ENCODE results near the gene ZNFX1.
"Not testable (repeated sequence)": the region's sequence is repeated elsewhere in the genome, so short reads cannot be mapped to it uniquely, and the experiment has no call there.

The ZNFX1 gene

DNA sequence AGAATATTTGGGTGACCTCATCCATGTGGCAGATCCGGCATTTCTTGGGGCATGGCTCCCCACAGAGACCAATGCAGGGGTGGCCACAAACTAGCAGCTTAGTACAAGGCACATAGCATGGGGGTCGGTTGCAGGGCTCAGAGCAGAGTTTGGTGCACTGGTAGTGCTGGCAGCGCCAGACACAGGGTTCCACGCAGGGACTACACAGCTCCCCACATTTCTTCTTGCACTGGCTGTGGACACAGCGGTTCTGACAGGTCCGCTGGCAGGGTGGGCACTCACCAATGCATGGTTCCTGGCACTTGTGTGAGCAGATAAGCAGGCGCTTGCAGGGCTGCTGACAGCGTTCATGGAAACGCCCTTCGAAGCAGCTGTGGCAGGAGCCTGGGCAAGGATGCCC is 29.6 kb downstream of the ZNFX1 start:
- DNase-seq (ENCODE audit: low spot score), result no peak

DNA sequence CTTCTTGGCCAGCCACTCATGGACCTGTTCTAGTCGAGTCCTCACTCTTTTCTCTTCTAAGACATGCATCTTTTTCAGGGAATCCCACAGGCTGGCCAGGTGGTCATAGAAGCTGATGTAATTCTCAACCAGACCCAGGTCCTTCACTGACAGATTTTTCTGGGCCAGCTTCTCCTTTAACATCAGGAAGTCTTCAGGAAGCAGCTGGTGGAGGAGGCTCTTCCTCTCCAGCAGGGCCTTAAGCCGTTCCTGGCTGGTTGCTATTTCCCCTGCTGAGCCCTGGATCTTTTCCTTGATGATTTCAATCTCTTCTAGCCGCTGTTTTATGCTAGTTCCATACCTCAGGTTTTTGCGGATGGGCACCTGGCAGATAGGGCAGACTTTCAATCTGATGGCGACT is 30.1 kb downstream of the ZNFX1 start:
- no peak for DNase-seq (ENCODE audit: low spot score)

DNA sequence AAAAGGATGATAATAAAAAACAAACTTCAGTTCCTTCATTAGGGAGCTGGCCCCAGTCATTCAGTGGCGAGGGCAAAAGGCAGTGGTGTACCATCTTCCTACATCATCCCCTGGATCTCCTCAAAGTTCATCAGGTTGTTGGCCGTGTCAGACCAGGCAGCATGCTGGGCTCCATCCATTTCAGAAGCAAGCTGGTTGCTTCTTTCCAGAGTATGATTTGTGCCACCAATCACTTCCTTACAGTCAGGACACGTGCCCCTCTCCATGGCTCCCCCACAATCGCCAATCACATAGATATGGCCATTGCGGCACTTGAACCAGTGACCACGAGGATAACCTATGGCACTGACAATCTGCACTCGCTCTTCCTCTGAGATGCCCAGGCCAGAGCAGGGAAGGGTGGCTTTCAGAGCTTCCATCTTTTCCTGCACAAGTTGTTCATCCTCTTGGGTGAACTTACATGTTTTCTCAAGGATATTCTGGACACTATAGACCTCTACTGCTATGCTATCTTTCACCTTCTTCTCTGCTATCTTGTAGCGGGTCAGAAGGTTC is 30.6 kb downstream of the ZNFX1 start:
- DNase-seq (ENCODE audit: low spot score), result no peak

DNA sequence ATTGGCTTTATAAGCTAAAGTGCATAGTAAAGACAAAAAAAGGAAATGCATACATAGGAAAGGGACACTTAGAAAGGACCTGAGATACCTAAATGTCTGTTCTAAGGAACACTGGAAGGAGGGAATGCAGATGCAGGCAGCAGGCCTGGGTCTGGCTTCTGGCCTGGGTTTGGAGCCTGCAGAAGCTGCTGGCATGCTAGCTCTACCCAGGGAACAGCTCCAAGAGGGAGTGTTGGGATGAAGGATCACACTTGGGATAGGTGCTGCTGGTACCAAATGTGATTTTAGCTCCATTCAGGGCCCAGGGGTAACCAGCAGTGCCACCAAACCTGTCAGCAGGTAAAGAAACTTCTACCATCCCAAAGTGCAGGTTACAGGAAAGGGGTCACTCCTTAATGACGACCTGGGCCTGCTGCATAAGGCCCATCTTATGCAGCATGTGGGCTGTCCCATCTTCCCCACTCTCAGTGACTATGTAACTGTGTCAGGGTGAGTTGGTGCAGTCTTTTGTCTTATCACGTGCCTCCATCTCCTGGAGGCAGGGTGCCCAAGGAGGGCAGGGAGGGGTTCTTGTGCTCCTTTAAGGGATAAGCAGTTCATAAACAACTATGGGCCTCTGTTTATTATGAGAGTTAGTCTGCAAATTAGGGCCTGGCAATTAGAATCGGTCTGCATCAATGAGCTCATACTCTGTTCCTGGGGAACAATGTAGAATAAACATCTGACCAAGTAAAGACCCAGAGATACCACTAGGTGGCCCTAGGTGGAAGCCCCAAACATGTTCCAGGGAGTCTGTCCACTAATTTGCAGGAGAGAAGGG is 31.7 kb downstream of the ZNFX1 start:
- DNase-seq (ENCODE audit: low spot score), result peak; percentile 69

DNA sequence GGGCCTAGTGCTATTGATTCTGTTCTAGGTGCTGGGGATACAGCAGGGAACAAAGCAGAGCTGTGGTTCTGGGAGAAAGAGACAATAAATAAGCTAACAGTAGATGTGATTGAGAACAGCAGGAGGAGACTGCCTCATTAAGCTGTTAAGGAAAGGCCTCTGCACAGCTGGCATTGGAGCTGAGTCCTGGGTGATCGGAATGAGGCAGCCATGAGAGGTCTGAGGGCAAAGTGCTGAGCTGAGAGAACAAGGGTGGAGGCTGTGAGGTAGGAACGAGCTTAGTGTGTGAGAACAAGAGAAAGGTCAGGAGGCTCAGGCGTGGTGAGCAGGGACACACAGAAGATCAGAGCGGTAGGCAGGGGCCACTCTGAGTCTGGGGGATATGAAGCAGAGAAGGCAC is 40.3 kb downstream of the ZNFX1 start:
- DNase-seq (ENCODE audit: low spot score), result no peak

DNA sequence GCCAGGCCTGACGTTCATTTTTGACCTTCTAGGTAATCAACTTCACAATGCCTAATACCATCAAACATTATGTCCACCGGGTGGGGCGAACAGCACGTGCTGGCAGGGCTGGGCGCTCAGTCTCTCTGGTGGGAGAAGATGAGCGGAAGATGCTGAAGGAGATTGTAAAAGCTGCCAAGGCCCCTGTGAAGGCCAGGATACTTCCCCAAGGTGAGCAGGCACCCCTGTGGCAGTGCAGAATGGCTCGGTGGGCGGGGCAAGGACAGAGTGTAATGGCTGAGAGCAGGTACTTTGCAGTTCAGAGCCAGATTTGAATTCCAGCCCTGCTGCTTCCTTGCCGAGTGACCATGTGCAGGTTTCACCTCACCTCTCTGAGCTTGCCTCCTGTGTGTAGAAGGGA is 41.6 kb downstream of the ZNFX1 start:
- no peak for DNase-seq (ENCODE audit: low spot score)

DNA sequence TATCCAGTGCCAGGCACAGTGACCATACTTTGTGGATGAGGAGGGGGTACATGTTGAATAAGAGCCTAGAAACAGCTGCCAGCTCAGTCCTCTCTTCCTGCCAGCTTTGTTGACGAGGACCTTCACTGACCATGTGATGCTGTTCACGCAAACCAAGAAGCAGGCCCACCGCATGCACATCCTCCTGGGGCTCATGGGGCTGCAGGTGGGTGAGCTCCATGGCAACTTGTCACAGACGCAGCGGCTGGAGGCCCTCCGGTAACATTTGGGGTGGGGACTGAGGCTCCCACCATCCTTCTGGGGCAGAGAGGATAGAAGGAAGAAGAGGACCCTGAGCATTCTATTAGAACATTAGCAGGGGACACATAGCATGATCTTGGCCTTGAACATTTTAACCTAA is 43.0 kb downstream of the ZNFX1 start:
- DNase-seq (ENCODE audit: low spot score), result no peak

DNA sequence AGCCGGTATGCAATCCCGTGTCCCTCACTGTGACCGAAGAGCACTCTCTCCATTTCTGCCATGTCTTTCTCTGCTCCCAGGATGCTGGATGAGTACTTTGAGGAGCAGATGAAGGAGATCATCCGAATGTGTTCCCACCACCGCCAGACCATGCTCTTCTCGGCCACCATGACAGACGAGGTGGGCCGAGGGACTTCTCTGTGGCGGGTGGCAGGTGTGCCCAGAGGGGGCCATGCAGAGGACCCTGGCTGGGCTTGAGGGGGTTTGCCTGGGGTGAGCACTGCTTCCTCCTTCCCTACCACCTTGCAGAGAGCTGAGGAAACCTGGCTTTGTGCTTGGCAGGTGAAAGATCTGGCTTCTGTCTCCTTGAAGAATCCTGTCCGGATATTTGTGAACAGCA is 44.6 kb downstream of the ZNFX1 start:
- no peak for DNase-seq (ENCODE audit: low spot score)

DNA sequence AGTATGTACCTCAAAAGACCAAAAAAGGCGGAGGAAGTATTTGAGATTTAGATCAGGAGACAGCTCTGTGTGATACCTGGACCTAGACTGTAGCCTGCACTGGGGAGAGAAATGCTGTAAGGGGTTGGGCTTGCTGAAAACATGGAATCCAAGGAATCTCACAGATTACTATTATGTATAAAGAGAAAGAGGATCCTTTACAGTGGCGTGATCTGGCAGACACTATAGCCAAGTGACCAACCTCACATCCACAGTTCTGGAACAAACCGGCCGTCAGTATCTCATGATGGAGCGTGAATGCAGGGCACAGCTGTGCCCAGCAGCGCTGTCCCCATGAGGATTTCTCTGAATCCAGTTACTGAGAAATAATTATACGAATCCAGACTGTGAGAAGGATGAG is 46.4 kb downstream of the ZNFX1 start:
- no peak for DNase-seq (ENCODE audit: low spot score)

DNA sequence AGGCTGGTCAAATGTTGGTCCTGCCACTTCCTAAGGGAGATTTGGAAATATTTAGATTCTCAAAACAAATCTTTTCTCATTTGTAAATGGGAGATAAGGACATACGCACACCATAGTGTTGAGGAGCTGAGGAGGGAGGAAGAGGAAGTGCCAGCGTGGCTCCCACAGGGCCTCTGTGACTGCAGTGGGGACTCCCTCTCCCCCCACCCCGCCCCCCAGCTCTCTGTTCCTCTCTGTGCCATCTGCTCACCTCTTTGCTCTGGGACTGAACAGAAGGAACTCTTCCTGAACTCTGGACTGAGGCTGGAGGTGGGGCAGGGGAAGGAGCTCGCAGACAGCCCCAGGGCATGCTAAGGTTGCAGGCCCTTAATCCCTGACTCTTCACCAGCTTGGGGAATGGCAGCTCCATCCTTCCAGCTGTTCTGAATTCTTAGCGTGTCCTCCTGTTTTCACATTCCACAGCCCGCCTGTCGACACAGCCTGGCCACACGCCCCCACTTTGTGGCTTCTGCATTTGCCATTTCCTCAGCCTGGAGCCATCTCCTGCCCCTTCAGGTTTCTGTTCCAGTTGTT is 47.2 kb downstream of the ZNFX1 start:
- DNase-seq (ENCODE audit: low spot score), result no peak

DNA sequence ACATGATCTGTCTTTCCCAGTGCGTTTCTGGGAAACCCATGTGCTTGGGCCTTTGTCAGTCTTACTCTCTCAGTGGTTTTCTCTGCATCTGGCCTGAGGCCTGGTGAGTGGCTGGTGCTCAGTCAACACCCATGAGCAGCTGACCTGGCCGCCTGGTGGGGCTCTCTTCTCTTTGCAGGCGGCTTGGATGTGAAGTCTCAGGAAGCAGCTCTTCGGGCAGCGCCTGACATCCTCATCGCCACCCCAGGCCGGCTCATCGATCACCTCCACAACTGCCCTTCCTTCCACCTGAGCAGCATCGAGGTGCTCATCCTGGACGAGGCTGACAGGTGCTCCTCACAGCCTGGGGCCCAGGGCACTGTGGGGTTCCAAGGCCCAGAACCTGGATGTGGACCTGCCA is 47.8 kb downstream of the ZNFX1 start:
- DNase-seq (ENCODE audit: low spot score), result no peak

DNA sequence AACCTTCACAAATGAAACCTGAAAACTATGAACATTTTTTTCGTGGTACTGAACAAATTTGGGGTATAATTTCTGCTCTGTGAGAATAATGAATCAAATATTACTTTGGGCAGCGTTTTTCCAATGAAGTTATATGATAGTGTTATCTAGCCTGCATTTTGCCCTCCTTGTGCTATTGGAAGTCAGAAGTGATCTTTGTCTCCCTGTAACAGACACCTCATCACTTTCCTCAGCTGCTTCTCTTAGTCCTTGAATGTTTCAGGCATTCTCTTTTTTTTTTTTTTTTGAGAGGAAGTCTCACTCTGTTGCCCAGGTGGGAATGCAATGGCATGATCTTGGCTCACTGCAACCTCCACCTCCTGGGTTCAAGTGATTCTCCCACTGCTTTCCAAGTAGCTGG is 48.5 kb downstream of the ZNFX1 start:
- no peak for DNase-seq (ENCODE audit: low spot score)

DNA sequence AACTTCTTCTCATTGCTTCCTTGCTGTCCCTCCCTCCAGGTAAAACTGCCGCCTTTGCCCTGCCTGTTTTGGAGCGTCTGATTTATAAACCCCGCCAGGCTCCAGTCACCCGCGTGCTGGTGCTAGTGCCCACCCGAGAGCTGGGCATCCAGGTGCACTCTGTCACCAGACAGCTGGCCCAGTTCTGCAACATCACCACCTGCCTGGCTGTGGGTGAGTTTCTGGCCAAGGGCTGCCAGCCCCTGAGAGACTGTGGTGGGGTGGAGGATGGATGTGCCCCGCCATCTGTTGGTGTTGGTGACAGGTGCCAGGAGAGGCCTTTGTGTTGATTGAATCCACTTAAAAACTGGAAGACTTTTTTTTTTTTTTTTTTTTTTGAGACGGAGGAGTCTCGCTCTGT is 49.2 kb downstream of the ZNFX1 start:
- no peak for DNase-seq (ENCODE audit: low spot score)

DNA sequence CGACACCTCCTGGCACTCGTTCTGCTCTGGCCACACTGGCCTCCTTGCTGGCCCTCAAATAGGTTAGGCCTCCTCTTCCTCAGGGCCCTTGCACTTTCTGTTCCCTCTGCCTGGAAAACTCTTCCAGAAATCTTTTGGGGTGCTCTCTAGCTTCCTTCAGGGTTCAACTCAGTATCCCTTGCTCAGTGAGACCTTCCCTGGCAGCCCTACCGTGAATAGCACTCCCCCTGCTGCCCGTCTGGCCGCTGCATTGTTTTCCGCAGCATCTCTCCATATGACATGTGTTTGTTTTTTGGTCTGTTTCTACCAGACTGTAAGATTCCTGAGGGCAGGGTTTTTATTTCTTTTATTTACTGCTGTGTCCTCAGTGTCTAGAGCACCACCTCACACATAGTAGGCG is 52.0 kb downstream of the ZNFX1 start:
- DNase-seq (ENCODE audit: low spot score), result no peak

DNA sequence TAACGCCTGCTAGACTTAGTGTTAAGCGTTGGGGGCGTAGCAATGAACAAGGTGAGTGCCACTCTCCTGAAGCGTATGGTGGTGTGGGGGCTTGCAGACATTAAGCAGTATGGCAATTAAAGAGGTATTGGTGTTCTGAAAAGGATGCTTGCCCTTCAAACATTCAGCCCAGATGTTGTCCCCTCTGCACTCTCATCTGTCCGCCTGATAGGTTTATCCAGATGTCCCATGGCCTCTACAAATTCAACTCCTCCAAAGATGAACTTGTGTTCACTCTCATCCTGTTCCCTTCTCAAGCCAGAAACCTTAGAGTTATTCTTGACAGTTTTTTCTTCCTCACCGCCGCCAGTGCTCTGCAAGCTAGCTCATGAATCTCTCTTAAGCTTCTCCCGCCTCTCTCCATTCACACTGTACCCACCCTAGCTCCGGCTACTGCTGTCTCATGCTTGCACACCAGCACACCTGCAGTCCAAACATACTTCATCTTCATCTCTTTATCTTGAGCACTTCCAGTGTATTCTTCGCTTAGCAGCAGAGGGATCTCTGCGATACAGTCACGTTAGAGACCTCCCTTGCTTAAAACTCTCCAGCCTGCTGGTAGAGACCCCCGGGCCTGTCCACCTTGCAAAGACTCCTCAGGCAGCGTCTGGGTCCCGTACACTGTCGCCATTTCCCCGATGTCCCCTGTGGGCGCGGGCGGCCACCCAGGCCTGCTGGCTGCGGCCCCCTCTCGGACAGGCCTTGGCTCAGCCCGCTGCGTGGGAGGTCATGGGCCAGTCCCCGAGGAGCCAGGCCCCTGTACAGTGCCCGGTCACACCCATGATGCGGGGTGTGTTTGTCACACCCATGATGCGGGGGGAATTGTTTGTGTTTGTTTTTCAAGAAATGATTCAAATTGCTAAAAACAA is 57.7 kb downstream of the ZNFX1 start:
- DNase-seq (ENCODE audit: low spot score), result no peak

DNA sequence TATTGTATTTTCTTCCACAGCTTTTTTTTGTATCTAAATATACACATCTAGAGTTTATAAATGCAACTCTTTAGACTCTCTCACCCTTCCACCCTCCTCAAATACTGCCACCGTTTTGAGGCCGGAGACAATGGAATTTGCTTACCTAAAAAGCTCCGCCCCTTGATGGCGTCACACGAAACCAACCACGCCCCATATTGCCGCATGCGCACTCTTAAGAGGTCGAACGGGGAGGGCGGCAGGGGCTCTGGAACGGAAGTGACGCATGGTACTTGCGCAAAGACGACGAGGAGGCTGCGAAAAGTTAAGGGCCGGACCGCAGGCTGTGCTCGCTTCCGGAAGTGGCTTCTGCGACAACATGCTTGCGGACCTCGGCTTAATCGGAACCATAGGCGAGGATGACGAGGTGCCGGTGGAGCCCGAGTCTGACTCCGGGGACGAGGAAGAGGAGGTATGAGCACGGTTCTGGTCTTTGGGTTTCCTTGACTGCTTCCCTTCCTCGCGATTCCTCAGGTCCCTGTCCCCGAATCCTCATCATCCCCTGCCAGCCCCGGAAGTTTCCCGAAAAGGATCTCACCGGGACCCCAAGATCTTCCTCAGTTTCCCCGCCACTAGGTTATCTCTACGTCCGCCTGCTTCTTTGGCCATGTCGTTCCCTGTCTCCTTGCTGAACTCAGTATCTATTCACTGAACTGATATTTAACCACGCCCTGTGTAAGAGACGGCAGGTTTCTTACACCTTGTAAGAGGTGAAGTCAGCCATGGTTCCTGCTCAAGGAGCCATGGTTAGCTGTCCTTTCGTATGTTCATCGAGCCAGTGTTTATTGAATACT is 58.5 kb downstream of the ZNFX1 start, which contains the start of gene DDX27:
DDX27 (plus strand) TSS at position 326 of the 833 bp plus-strand sequence; CDS start at position 359, 33 bp downstream.
- peak; percentile 99 for DNase-seq (ENCODE audit: low spot score)

DNA sequence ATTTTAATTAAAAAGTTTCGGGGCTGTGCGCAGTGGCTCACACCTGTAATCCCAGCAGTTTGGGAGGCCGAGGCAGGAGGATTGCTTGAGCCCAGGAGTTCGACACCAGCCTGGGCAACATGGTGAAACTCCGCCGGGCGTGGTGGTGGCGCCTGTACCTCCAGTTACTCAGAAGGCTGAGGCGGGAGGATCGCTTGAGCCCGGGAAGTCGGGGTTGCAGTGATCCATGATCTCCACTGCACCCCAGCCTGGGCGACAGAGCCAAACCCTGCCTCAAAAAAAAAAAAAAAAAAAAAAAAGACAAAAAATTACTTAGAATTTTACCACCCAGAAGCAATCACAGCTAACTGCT is 59.1 kb downstream of the ZNFX1 start:
- not testable (repeated sequence) for DNase-seq (ENCODE audit: low spot score)

DNA sequence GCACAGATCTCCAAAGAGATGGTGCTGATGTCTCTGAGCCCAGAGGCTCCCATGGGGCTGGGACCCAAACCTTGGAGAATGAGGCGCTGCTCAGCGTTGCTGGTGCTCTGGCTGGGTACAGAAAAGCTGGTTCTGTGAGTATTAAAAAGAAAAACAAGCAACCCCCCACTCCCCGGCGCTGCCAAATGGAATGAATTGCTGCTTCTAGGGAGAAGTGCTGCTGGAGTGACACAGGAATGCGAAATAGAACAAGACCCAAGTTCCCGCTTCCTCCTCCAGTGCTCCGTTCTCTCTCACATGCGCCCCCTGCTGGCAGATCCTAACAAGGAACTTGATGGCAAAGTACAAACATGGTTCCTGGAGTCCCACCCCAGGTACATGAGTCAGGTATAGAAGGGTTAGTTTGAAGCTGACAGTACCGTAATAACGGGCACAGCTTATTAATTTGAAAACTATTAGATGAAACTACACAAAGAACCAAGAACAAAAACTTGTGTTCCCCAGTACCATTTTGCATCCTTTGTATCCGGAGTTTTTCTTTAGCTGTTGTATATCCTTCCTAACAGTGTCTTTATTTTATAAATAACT is 60.8 kb downstream of the ZNFX1 start:
- peak; percentile 91 for DNase-seq (ENCODE audit: low spot score)

DNA sequence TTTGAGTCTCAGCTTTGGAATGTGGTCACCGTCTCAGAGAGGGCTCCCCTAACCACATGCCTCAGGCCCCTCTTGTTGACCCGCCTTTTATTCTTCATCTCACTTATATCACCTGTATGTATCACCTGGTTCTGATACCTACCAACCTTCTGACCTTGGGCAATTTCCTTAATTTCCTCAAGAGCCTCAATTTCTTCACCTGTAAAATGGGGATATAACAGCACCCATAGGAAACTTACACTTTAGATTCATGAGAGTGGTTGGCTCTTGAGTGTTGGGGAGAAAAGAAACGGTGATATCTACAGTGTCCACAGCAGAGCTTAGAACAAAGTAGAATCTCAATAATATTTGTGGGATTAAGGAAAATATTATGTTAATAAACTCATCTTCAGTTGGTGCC is 62.6 kb downstream of the ZNFX1 start:
- DNase-seq (ENCODE audit: low spot score), result no peak

DNA sequence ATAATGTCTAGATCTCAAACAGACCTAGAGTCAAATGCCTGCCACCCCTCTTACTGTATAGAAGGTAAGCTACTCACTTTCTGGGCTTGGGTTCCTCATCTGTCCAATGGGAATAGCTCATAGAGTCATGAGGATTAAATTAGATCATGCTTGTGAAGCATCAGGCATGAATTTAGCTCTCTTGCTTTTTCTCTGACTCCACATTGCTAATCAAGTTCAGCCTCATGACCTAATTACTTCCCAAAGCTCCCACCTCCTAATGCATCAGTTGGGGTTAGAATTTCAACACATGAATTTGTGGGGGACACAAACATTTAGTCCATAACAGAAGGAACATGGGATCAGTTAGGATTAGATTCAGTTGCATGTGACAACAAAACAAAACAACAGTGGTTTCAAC is 63.3 kb downstream of the ZNFX1 start:
- no peak for DNase-seq (ENCODE audit: low spot score)

DNA sequence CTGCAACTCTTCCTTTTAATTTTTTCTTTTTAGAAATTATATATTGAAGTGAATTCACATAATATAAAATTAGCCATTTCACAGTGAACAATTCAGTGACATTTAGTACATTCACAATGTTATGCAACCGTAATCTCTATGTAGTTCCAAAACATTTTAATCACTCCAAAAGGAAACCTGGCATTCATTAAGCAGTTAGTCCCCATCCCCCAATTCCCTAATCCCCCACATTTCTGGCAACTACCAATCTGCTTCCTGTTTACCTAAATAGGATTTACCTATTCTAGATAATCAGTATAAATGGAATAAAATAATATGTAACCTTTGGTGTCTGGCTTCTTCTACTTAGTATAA is 67.1 kb downstream of the ZNFX1 start:
- no peak for DNase-seq (ENCODE audit: low spot score)

Data from NAMALWA (cell line).